Hippocampal formation (tissue), 2 donors: ENCODE measurements around the gene NAV2.

Source experiments
- DNase-seq, 2 donors: peaks; one replicate each; lab custom pipeline; 2025; lab: John Stamatoyannopoulos, UW

NAV2 gene

DNA sequence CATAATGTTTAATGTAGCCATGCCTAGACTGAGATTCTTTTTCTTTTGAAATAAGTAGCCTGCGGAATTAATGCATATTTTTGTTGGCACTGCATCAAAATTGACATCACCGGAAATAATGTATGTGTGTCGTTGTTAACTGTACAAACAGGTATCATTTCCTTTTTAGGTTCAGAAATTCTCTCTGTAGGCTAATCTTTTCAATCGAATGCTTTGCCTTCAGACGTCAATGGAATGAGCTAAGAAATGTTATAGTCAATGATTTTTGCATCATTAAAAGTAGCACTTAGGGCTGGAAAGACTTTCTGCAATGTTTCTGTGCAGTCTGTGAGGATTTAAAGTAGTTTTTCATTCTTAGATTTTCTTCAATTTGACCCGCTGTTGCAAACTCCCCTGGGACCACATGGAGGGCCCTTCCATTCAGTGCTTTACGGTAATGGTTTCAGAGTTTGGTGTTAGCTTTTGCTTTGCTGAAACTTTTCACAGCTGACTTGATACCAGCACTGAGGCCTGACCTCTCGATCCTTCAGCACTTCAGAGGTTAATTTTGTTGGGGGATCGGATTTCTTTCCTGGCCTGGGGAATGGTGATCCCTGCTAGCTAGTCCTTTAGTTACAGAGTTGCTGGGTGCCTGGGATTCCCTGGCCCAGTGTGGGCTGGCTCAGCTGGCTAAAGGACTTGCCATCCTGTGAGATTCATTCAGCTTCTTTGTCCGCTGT, 309.9 kb downstream of the NAV2 start:
- DNase-seq, result no peak

DNA sequence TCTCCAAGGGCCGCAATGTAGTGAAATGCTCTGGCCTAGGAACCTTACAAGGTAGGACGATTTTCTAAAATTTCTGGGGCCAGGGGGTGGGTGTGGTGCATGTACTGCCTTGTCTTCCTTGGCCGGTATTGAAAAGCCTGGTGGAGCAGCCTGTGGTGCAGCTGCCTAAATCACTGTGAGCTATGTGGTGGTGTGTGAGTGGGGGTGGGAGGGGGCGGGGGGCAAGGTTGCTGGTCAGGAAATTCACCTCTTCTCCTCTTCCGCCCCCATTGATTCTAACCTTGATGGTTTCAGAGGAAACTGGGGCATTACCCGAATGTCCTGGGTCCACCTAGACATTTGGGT, 310.4 kb downstream of the NAV2 start:
- no peak for DNase-seq

DNA sequence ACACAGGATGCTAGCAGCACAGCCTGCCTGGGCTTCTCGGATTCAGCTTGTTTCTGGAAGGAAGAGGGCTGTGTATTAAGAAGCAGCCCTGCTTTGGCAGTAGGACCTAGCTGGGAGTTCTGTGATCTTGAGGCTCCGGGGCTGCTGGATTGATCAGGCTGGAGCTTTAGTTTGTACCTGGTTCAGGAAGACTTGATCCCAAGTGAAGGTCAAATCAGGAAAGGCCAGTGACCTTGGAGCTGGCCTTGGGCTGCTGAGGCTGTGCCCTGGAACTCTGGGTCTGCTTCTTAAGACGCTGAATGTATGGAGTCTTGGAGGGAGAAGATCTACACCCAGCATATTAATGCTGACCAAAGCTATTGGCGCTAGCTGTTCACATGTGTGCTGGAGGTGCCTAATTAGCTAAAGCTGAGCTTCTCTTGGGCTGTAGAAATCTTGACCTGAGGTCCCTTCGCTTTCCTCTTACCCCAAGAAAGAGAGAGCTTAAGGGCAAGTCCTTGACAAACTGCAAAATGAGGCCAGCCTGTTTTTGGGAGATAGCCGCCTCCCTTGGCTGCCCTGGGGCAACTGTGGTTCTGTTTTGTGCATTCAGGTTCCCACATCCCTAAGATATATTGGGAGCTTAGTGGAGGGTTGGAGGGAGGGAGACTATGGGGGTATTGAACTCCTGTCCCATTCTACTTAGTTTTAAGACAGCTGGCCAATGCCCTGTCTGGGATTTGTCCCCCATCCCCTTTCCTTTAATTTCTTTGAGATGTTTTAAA, 311.7 kb downstream of the NAV2 start:
- no peak for DNase-seq

DNA sequence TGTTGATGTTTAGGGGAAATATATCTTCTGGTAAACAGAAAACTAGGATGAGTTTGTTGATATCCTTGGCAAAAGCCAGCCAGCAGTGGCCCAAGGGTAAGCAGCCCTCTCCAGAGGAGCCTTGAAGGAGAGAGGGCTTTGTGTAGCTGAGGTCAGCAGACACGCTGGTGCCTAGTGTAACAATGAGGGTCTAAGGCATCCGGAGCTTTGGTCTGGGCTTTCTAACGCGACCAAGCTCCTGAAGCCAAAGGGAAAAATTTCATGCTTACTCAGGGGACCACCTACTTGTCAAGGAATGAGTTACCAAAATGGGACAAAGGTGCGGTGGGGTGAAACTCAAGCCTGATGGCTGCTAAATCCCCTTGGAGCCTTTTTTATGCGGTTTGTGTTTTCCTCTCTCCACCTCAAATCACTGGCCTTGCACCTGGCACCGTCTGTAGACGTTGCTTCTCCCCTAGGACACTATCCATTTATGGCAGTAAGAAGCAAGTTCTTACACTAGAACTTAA, 312.7 kb downstream of the NAV2 start:
- no peak for DNase-seq

DNA sequence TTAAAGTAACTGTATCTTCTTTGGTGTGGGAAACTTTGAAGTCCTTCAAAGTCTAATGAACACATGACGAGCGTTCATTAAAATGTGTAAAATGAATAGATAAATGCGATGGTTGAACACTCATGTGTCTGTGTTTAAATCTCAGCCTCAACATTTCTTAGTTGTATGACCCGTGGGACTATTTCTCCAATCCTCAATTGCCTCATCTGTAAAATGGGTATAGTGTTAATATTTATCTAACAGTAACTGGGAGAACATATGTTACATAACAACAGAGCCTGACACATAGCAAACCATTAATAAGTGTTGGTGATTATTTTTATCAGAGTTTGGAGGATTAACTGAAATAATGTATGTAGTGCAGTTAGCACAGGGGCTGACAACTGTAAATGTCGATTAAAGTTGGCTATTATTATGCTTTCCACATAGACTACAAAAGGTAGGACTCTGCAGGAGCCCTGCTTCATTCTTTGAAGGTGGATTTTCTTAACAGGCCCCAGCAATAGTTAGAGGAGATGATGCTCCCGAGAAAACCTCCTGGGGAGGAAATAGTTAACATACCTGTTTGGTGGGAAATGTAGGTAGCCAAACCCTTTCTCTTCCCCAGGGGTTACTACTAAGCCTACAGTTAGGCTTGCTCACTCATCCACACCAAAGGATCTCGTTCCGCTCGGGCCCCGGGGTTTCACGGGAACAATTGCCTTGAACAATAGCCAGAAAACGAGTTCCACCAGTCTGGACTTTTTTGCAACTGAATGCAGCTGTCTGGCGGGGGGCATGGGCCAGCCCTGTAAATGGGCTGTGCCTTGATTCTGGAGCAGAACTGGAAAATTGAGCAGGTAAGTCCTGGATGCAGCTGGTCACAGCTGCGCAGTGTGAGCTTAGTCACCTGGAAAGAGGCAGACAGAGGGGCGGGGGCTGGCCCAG, 314.3 kb downstream of the NAV2 start:
- no peak for DNase-seq

DNA sequence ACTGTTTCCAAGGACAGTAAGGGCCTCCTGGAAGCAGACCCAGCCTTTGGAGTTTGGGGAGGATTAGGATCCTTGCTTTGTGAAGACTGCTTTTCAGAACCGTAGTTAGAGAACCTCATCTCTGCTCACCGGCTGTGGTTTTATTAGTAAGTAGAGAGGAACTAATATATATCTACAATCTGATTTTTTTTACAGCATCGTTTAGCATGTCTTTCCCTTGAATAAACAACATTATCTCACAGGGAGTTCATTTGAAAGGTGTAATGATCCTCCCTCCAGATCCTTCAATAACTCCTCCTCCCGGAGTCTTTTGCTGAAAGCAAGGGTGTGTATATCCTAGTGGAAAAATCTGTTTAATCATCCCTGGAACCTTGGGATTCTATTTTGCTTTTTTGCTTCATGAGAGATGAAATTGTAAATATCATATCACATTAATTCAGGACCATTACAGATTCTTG, 314.9 kb downstream of the NAV2 start:
- DNase-seq, result no peak

DNA sequence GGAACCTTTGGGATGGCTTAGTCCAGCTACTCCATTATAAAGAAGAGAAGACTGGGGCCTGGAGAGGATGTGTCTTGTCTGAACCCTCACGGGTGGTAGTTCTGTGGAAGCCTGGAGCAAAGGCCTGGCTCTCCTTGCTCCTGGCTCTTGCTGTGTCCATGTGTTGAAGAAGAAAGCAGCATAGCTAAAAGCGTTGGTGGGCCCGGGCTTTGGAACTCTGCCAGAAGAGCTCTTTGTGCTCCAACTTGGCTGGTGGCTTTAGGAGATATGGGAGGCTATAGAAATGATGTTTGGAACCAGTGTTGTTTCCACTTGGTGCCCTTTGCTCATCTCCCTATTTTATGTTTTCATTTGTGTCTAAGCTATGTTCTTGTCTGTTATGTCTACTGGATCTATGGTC, 316.6 kb downstream of the NAV2 start:
- DNase-seq, result no peak

DNA sequence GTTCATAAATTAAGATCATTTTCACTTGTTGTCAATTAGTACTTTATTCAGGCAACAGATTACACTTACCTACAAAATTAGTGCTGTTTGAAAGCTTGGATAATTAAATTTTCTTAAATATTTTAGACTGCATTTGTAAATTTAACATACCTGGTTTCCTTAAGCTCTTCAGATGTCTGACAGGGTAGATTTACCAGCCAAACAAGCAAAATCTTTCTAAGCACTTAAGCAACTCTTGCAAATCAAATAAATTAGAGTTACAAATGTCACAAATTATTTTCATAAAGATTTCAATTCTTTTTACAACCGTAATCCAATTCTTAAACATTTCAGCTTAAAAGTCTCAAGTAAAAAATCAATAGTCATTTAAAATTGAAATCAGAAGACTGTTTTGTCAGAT, 317.8 kb downstream of the NAV2 start:
- no peak for DNase-seq

DNA sequence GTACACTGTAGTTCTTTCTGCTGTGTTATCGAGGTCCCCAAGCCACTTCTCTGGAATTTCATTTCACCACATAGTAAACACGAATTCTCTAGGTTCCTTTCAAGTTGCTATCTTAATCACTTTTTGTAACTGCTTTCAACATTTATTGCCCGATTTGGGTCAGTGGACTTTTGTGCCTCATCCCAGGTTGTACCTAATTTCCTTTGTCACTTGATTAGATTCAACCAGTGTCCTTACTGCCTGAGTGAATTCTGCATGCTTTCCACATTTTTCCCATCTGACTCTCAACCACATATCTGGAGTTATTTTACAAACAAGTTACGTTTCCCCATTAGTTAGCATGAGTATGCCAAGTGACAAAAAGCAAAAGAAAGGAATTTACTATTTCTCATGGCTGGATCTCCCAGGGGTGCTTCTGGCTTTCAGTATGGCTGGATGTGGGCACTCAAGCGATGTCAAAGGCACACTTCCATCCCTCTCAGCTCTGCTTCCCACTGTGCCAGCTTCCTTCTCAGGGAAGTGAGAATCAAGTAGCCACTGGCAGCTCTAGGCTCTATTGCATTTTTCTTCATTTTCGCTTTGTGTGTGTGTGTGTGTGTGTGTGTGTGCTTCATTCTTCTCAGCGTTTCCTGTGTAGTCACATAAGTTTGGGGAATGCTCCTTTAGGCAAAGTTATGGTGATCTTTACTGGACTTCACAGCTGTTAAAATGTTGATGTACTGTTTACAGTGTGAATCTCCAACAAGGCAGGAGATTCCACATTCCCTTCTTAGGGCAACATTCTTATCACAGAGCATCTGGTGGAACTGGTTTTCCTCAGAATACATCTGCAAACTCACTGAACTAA, 318.7 kb downstream of the NAV2 start:
- no peak for DNase-seq

DNA sequence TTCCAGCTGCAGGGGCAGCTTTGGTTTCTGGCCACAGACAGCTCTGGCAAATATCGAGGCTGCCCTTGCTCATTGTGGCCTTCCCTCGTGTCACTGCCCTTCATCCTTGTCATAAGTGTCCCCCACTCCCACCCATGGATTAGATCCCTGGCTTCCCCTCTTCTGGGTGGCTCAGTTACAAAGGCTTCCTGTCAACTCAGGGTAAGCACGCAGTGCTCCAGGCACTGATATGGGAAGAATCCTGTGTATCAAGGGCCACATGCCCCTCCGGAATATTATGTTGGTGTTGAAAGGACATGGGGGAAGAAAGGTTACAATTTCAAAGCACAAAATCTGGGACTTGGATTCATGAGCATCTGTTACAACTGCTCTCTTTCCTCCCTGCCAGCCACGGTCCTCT, 319.5 kb downstream of the NAV2 start:
- no peak for DNase-seq

DNA sequence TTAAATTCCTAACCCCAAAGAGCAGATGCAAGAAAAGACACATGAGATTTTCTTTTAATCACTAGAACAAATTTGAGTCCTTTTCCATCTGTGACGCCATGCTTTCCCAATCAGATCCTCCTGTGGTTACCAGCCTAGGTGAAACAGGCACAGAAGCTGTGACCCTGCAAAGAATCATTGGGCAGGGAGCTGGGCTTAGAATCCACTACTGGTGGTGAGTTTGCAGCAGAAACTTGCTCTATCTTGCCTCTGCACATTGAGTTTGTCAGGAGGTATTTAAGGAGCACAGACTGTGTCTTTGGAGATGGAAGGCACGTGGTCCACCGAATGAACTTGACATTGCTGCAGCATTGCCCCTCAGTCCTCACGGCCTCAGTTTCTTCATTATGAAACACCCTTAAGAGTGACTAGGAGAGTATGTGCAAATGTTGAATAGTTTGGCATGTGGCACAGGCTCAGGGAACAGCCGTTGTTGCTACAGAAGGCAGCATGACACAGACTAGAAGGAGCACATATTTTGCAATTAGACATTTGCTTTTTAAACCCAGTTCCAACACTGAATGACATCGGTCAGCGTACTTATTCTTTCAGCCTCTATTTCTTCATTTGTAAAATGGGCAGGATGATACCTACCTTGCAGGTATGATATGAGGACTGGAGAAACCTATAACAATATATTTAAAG, 320.1 kb downstream of the NAV2 start:
- DNase-seq, result no peak

DNA sequence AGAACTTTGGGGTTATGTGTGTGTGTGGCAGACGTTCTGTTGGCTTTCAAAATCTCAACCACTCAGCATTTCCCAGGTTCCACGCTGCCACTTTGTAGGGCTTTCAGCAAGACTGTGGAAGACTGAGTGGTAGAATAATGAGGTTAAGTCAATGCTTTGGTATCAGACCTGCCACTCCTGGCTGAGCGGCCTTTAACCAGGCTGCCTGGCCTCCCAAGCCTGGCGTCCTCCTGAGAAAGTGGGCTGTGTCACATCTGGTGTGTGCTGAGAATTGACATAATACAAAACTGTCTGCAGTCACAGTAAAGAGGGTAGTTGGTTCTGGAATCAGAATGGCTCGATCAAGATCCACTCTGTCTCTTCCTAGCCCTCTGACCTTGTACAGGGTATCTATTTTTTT, 321.2 kb downstream of the NAV2 start:
- no peak for DNase-seq

DNA sequence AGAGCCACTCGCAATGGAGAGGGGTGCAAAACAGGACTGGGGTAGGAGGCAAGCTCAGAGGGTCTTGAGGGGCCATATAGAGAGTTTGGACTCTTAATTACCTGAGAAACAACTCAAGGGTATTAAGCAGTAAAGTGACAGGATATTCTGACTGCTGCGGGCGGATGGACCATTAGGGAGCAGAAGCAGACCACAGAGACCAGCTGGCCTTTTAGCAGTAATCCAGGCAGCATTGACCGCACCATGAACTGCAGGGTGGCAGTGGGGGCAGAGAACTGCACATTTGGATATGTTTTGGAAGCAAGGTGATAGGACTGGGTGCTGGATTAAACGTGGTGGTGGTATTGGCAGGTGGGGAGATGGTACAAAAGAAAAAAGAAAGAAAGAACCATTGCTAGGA, 322.3 kb downstream of the NAV2 start:
- no peak for DNase-seq

DNA sequence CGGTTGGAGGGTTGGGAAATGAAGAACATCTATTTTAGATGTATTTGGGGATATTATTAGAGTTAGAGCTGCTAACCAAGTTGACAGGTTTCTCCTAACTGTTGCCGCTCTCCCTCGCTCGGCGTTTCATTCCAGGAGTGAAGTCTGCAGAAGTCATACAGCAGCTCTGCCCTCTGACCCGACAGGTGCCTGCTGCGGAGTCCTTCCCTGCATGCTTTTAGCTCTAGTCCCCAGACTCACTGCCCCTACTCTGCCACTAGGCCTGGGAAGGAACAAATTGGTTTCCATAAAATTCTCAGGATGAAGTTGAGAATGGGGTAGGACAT, 322.7 kb downstream of the NAV2 start:
- no peak for DNase-seq

DNA sequence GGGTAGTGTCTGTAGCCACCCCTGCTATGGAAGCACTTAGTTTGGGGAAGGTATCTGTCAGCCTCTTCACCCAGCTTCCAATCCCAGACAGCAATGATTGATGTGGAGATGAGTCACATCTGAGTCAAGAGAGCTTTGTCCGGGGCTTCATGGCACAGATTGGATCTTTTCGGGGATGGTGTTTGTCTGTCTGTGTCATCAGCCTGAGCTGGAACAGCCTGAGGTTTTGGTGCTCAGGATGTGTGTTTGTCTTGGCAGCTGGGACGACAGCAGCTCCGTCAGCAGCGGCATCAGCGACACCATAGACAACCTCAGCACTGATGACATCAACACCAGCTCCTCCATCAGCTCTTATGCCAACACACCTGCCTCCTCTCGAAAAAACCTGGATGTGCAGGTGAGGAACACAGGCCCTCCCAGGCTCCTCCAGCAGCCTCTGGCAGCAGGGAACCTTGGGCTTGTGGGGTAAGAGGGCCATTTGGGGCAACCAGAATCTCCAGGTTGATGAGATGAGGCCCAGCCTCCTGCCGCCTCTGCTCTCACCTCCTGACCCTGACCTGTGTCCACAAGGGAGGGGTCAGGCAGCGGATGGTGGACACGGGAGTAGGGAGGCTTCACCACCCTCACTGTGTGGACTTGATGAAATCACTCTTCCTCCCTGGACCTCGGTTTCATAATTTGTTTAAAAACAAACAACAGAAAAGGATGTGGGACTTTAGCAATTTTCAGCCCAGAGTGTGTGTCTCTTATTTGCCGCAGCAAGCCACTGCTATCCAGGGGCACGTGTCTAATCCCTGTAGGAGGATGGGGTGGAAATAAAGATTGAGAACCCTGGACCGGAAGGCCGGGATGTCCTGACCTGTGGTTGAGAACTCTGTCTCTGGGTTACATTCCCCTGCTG, 323.3 kb downstream of the NAV2 start:
- DNase-seq, result no peak

DNA sequence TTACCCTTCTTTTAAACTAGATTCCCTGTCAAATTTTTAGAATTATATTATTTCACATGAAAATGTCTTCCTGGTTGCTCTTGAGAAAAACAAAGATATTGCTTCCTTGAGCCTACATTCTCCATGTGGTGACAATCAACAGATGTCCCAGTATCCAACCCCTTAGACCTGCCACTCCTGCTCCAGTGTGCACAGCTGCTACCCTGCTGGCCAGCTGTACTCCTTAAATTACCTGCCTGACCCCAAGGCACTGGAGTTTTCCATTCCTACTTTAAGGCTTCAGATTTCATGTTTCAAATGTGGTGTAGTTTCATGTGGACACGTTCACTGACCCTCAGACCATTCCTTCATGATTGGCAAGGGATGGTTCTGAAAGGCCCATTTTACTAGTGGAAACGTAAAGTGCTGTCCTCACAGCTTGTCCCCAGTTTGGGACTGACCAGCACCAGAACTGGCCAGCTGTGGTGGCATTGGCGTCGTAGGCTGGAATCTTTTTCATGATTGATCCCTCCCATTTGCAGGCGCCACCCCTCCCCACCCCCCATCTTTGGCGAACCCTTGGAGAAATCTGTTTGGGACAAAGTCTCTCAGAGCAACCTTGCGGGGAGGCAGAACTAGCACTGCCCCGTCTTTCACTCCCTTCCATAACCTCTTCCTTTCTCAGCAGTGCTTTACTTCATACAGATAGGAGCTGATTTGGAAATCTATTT, 324.1 kb downstream of the NAV2 start:
- DNase-seq, result no peak

DNA sequence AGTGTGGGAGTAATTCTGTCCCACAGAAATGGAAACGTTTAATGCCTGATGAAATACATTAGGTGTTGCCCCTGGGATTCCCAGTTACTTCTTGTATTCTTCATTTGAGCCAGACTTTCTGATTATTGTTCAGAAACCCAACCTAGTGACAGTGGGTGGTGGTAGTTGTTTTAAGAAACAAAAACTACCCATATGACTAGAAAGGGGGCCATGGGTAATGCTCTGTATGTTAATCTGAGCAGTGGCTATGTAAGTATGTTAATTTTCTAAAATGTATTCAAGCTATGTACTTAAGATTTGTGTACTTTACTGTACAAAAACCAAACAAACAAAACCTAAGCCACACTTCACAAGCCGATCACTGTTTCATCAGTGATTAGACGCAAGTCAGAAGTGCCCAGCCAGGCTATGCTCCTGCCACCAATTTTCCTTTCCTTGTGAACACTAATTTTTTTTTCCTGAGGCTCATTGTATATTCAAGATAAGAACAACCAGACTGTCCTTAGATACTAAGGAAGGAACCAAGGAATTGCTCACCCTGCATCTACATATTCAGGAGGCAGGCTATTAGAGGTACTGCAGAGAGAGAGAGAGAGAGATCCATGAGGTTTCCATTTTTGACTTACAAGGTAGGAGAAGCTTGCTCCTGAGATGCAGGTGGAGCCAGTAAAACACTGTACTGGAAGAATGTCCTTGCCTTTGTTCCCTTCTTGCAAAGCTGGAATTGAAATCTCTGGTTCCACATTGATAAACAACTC, 324.9 kb downstream of the NAV2 start:
- no peak for DNase-seq

DNA sequence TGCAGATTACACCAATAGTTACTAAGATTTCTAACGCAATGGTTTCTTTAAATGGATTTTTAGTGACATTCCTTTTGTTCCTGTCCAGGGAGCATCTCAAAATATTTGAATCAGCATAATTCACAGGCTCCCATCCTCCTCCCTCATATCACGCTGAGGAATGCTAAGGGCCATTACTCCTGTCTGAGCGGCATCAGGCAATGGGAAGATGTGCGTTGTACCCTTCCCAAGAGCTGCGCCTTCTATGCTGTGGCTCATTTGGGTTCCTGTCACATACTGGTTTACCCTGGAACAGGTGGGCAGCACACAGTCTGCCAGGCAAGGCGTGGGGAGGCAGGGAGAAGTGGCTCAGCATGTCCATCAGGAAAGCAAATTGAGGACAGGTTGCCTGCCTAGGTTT, 325.8 kb downstream of the NAV2 start:
- DNase-seq, result no peak

DNA sequence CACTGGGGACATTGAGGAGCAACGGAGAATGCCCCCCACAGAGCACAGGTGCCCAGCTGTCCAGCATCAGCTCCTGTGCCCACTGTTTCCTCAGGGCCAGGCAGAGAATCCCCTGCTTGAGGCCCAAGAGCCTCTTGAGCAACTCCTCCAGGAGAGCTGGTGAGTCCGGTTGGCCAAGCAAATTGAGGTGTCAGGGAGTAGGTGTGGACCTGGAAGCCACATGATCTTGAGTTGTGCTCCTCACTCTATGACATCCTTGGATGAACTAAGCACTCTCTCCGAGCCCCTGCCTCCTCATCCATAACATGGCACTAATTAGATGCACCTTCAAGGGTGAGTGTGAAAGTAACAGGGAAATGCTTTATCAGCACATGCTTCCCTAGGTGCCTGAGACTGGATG, 326.3 kb downstream of the NAV2 start:
- DNase-seq, result no peak
